Measurements from ENCODE around the gene MMP7.
A peak's percentile ranks its signal among the peaks of the same experiment; 100 is the strongest.

The MMP7 gene

DNA sequence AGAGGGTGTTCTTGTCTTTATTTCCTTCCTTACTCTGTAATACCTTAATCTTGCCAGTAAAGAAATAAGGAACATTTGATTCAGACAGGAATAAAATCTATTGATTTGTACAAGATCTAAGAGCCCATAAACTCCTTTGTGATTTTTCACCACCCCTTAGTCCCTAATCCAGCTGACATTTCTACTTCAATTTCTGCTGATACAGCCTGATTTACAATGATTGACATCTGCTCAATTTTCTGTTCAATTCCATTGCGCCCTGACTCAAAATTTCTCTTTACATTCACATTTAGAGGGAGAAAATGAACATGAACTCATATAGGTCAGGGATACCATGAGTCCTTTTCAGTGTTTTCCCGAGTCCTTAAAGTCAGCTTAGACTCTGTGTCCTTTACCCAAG, 50.8 kb downstream of the MMP7 start:
- H3K27ac ChIP-seq (ENCODE audit: extremely low read depth, low read depth, low read length): no peak overlapping the region
- H3K4me3 ChIP-seq (ENCODE audit: low read depth, low read length): no peak overlapping the region
- ChIA-PET POLR2A (interaction anchor here (0.6 kb wide), 1 partner anchor 118 kb away, joined by 3 read pairs; no protein-coding TSS in a partner anchor), CTCF (interaction anchor here (0.7 to 0.9 kb wide), 3 partner anchors 86 to 174 kb away, joined by 3 read pairs; no protein-coding TSS in a partner anchor)
- no peaks in the 10 kb centered on the region for H3K4me1 ChIP-seq (ENCODE audit: control insufficient read depth, insufficient read depth, low read length)
- H3K9me3 ChIP-seq (ENCODE audit: control insufficient read depth, insufficient read depth, low read depth, low read length): no peaks in the 10 kb centered on the region
- no peak for TF ChIP-seq ZNF560 (tag by site-specific recombination; IDR thresholded peaks at IDR 0.05; ENCODE audit: borderline replicate concordance)
- no peak for TF ChIP-seq ZNF169 (tag by site-specific recombination; IDR thresholded peaks at IDR 0.05)
- TF ChIP-seq ZNF670 (tag by site-specific recombination; IDR thresholded peaks at IDR 0.05; ENCODE audit: low read depth): no peak
- no peak for TF ChIP-seq ZNF324 (tag by site-specific recombination; IDR thresholded peaks at IDR 0.05)
- no peak for TF ChIP-seq ZNF791 (tag by site-specific recombination; IDR thresholded peaks at IDR 0.05)
- no peak for TF ChIP-seq HOXD13 (CRISPR knock-in tag; IDR thresholded peaks at IDR 0.05; ENCODE audit: borderline replicate concordance)
- TF ChIP-seq SP2 (tag by site-specific recombination; IDR thresholded peaks at IDR 0.05): no peak
- TF ChIP-seq FEZF1 (tag by site-specific recombination; IDR thresholded peaks at IDR 0.05): no peak
- no peak for TF ChIP-seq ZNF133 (tag by site-specific recombination; IDR thresholded peaks at IDR 0.05)
- TF ChIP-seq KLF7 (tag by site-specific recombination; IDR thresholded peaks at IDR 0.05; ENCODE audit: borderline replicate concordance): no peak
- no peak for TF ChIP-seq ZNF311 (tag by site-specific recombination; IDR thresholded peaks at IDR 0.05; ENCODE audit: borderline replicate concordance)
- no peak for TF ChIP-seq ZNF121 (tag by site-specific recombination; IDR thresholded peaks at IDR 0.05)
- TF ChIP-seq ZFP69B (tag by site-specific recombination; IDR thresholded peaks at IDR 0.05): no peak
- no peaks in the 10 kb centered on the region for H3K36me3 ChIP-seq (ENCODE audit: control insufficient read depth in 2 of 2, insufficient read depth in 1 of 2, low read length in 2 of 2)

DNA sequence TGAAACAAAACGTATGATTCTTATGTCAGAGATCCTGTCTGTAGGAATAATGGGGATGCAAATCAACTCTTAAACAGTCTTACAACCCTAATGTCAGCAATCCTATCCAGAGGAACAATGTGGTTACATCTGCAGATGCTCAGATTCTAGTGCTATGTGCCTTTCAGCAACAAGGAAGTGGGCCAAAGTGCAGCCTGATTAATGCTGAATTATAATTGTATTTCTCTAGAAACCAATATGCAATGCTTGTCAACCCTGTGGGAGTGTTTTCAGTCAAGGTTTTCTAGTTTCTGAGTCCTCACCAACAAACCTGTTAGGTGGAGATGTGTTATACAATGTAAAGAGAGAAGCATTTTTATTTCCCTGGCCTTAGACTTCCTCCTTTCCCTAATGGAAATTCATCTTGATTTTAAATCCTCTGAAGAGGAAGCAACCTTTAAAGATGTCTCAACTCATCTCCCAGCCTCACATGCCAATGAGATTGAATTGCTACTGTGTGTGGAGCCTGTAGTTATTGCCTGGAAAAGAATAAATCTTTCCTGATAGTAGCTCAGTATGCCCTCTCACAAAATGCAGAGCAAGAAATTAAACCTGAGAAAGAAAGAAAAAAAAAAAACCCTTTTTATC, 51.8 kb downstream of the MMP7 start:
- ChIA-PET CTCF (interaction anchor here (0.7 kb wide), 1 partner anchor 173 kb away, joined by 3 read pairs; no protein-coding TSS in a partner anchor), POLR2A (no interaction called here)
- no peaks in the 10 kb centered on the region for H3K9me3 ChIP-seq (ENCODE audit: control insufficient read depth, insufficient read depth, low read depth, low read length)
- TF ChIP-seq ZNF239 (tag by site-specific recombination; IDR thresholded peaks at IDR 0.05) (no peak), ZNF132 (tag by site-specific recombination; IDR thresholded peaks at IDR 0.05; ENCODE audit: borderline replicate concordance) (no peak), ZNF501 (tag by site-specific recombination; IDR thresholded peaks at IDR 0.05) (no peak), ZNF133 (tag by site-specific recombination; IDR thresholded peaks at IDR 0.05) (no peak)
- no peaks in the 10 kb centered on the region for H3K36me3 ChIP-seq (ENCODE audit: control insufficient read depth in 2 of 2, insufficient read depth in 1 of 2, low read length in 2 of 2)
- H3K4me1 ChIP-seq (ENCODE audit: control insufficient read depth, insufficient read depth, low read length): no peaks in the 10 kb centered on the region
- H3K4me3 ChIP-seq (ENCODE audit: low read depth, low read length): no peak overlapping the region
- no peak overlapping the region for H3K27ac ChIP-seq (ENCODE audit: extremely low read depth, low read depth, low read length)

DNA sequence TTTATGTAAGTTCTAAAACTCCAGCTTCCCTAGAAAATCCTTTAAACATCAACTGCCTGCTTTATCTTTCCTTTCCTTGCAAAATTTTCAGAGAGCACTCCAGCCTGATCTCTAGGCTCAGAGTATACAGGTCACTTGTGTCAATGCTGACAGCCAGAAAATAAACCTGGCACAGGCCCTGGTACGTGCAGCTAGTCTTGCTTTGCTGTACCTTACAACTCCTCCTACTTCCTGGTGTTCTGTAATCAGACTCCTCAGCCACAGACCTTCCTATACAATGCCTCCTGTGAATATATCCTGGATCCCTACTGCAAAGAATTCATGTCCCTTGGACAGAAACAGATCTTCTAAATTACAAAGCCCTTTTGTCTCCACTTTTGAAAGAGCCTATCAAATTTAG, 53.7 kb downstream of the MMP7 start:
- CTCF ChIA-PET: interaction anchor here (0.8 to 2.8 kb wide), 3 partner anchors 16 to 188 kb away, joined by 3 to 11 read pairs (median 5); no protein-coding TSS in a partner anchor
- H3K4me3 ChIP-seq (ENCODE audit: low read depth, low read length): no peak overlapping the region
- TF ChIP-seq ZNF426 (tag by site-specific recombination; IDR thresholded peaks at IDR 0.05) (no peak), ZBTB17 (tag by site-specific recombination; IDR thresholded peaks at IDR 0.05) (peak; percentile 61), ZNF654 (tag by site-specific recombination; IDR thresholded peaks at IDR 0.05; ENCODE audit: low read depth) (no peak), ZBTB20 (tag by site-specific recombination; IDR thresholded peaks at IDR 0.05) (peak; percentile 25; the same call in 1 of the 2 replicates), SALL2 (tag by site-specific recombination; IDR thresholded peaks at IDR 0.05; ENCODE audit: borderline replicate concordance) (no peak), ZNF341 (tag by site-specific recombination; IDR thresholded peaks at IDR 0.05; ENCODE audit: low read depth) (no peak), ZNF335 (tag by site-specific recombination; conservative IDR thresholded peaks at IDR 0.05) (peak; percentile 56), TRIM28 (IDR thresholded peaks at IDR 0.05; ENCODE audit: borderline replicate concordance, low read length) (0 out of 2 replicates have a peak, but pooled peaks have one; percentile 21), ZBTB48 (tag by site-specific recombination; IDR thresholded peaks at IDR 0.05) (0 out of 2 replicates have a peak, but pooled peaks have one; percentile 35)
- TF ChIP-seq, protein P1, sequence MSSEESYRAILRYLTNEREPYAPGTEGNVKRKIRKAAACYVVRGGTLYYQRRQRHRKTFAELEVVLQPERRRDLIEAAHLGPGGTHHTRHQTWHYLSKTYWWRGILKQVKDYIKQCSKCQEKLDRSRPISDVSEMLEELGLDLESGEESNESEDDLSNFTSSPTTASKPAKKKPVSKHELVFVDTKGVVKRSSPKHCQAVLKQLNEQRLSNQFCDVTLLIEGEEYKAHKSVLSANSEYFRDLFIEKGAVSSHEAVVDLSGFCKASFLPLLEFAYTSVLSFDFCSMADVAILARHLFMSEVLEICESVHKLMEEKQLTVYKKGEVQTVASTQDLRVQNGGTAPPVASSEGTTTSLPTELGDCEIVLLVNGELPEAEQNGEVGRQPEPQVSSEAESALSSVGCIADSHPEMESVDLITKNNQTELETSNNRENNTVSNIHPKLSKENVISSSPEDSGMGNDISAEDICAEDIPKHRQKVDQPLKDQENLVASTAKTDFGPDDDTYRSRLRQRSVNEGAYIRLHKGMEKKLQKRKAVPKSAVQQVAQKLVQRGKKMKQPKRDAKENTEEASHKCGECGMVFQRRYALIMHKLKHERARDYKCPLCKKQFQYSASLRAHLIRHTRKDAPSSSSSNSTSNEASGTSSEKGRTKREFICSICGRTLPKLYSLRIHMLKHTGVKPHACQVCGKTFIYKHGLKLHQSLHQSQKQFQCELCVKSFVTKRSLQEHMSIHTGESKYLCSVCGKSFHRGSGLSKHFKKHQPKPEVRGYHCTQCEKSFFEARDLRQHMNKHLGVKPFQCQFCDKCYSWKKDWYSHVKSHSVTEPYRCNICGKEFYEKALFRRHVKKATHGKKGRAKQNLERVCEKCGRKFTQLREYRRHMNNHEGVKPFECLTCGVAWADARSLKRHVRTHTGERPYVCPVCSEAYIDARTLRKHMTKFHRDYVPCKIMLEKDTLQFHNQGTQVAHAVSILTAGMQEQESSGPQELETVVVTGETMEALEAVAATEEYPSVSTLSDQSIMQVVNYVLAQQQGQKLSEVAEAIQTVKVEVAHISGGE (tag by site-specific recombination; conservative IDR thresholded peaks at IDR 0.05; ENCODE audit: low read depth): 0 out of 2 replicates have a peak, but pooled peaks have one; percentile 31
- no peaks in the 10 kb centered on the region for H3K36me3 ChIP-seq (ENCODE audit: control insufficient read depth in 2 of 2, insufficient read depth in 1 of 2, low read length in 2 of 2)
- POLR2A ChIA-PET: interaction anchor here (1.0 kb wide), 1 partner anchor 11 kb away, joined by 5 read pairs; no protein-coding TSS in a partner anchor
- H3K4me1 ChIP-seq (ENCODE audit: control insufficient read depth, insufficient read depth, low read length): no peaks in the 10 kb centered on the region
- no peak overlapping the region for H3K27ac ChIP-seq (ENCODE audit: extremely low read depth, low read depth, low read length)
- H3K9me3 ChIP-seq (ENCODE audit: control insufficient read depth, insufficient read depth, low read depth, low read length): no peaks in the 10 kb centered on the region
